Vagina (tissue), 2 donors: Measurements from ENCODE around the gene CNTN1. TPM values are rescaled to one million over a fixed set of nuclear protein-coding genes. Genes with fewer than 3 reads are reported as not detected.

Source experiments
- DNase-seq, 2 donors: peaks; one replicate each; pipeline ENCODE4 v3.0.0-alpha.2; 2017; ENCODE audit errors: extremely low spot score in 2 of 2
- H3K27ac ChIP-seq: fragments of 200-600 bp; sonication (generic); one replicate; pipeline ENCODE4 v1.5.1; 2019
- H3K27me3 ChIP-seq: fragments of 200-600 bp; sonication (generic); one replicate; pipeline ENCODE4 v1.5.1; 2019
- H3K36me3 ChIP-seq, 2 donors: fragments of 200-600 bp; sonication (generic); one replicate each; pipeline ENCODE4 v1.5.1; 2017 to 2019
- H3K4me1 ChIP-seq: fragments of 200-600 bp; sonication (generic); one replicate; pipeline ENCODE4 v1.5.1; 2019
- H3K4me3 ChIP-seq, 2 donors: fragments of 200-600 bp; sonication (generic); 1 replicate in 1 of 2; 2 replicates in 1 of 2; pipeline ENCODE4 v1.5.1; 2016 to 2019
- H3K9me3 ChIP-seq: fragments of 200-600 bp; sonication (generic); one replicate; pipeline ENCODE4 v1.5.1; 2019
- POLR2A ChIP-seq, 2 donors: fragments of 450-650 bp; IDR thresholded peaks; one replicate each; pipeline ENCODE4 v1.6.1; 2017; ENCODE audit warnings: antibody characterized with exemption in 2 of 2, mild to moderate bottlenecking in 2 of 2, moderate library complexity in 2 of 2
- POLR2AphosphoS5 ChIP-seq, 2 donors: sonication (generic); formaldehyde crosslinking; IDR thresholded peaks; one replicate each; pipeline ENCODE4 v1.9.0; 2017; ENCODE audit warnings: antibody characterized with exemption in 2 of 2, mild to moderate bottlenecking in 2 of 2, low read depth in 1 of 2; ENCODE audit not compliant: insufficient read depth in 1 of 2
- intact Hi-C: fragments of 100-400 bp; cut with DNase I; formaldehyde crosslinking; loops from one replicate; pipeline ENCODE4 v1.15.1; 2023
- total RNA-seq: library from RNA; depleted of rRNA; stranded (reverse); fragments of >200 nt; gene quantifications from one replicate; pipeline ENCODE4 v1.2.3, GENCODE V29; 2016
- TF ChIP-seq, protein P1 (sequence below), 3 experiments: fragments of 450-650 bp in 2 of 3; fragments of 200-600 bp in 1 of 3; sonication (generic) in 1 of 3; IDR thresholded peaks; one replicate each; pipeline ENCODE4 v1.5.1; 2017 to 2019; ENCODE audit warnings: antibody characterized with exemption in 3 of 3, mild to moderate bottlenecking in 2 of 3, moderate library complexity in 2 of 3

Gene CNTN1
- total RNA-seq, 1 donor from 2014 or later = 15.2 TPM

DNA sequence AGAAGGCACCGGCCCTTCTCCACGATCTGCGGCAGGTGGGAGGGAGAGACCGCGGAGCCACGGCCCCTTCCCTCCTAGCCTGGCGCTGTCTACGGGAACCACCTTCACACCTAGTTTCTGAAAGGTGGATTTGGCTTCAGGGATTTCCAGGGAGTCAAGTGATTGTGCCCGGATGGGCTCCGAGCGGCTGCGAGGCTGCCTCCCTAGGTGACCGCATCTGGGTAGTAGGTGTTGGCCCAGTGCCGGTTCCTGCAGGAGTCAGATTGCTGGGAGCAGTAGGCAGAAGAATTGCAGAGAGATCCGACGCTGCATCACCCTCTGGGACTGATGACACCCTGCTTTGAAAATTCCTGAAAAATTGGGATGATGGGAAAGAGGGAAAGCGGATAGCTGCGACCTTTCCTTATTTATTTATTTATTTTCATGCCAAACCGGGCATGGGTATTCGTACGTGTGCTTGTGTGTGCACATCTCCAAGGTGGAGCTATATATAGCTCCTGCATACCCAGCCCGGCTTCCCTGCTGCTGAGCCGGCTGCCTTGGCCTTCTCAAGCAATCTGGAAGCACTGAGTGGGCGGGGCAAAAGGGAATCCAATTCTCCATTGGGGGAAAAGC is 1.1 kb downstream of the CNTN1 start:
- Histone ChIP-seq H3K27ac (peak overlapping the region; percentile 15), H3K4me3 (peak overlapping the region; percentile 58 to 68), H3K27me3 (no peaks in the 10 kb centered on the region), H3K9me3 (no peaks in the 10 kb centered on the region), H3K36me3 (no peaks in the 10 kb centered on the region), H3K4me1 (no peaks in the 10 kb centered on the region)
- intact Hi-C loops = no loop called here
- TF ChIP-seq, protein P1, sequence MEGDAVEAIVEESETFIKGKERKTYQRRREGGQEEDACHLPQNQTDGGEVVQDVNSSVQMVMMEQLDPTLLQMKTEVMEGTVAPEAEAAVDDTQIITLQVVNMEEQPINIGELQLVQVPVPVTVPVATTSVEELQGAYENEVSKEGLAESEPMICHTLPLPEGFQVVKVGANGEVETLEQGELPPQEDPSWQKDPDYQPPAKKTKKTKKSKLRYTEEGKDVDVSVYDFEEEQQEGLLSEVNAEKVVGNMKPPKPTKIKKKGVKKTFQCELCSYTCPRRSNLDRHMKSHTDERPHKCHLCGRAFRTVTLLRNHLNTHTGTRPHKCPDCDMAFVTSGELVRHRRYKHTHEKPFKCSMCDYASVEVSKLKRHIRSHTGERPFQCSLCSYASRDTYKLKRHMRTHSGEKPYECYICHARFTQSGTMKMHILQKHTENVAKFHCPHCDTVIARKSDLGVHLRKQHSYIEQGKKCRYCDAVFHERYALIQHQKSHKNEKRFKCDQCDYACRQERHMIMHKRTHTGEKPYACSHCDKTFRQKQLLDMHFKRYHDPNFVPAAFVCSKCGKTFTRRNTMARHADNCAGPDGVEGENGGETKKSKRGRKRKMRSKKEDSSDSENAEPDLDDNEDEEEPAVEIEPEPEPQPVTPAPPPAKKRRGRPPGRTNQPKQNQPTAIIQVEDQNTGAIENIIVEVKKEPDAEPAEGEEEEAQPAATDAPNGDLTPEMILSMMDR (IDR thresholded peaks at IDR 0.05) = no peak
- no peak for TF ChIP-seq POLR2AphosphoS5 (IDR thresholded peaks at IDR 0.05; ENCODE audit: insufficient read depth in 1 of 2, low read depth in 1 of 2)
- TF ChIP-seq POLR2A (IDR thresholded peaks at IDR 0.05) = no peak
- no peak for DNase-seq

DNA sequence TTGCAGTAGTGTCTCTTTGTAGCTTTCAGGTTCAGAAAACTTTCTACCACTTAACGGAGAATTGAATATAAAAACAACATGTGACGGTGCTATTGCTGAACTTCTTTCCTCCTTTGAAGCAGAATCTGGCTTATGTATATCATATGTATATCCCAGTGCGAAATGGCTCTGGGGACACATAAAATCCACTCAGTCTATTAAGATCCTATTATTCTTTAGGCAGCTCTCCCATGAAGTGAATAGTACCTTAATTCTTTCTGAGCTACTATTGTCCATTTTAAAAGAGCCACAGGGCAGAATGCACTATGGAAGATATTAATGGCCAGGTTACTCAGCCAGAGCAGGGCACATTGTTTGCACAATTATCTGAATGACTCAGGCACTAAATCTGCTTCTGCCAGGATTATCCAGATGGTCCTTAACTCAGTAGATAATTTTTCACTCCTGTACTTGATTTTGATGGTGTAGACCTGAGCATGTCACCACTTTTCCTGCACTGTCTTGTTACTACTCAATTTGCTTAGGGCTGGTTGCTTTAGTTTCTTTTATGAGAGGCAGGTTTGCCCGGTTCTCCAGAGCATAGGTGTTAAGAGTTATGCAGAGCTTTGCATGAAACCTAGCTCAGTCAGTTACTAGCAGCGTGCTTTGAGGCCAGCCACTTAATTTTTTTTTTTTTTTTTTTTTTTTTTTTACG is 5.5 kb downstream of the CNTN1 start:
- TF ChIP-seq POLR2A (IDR thresholded peaks at IDR 0.05) (no peak), POLR2AphosphoS5 (IDR thresholded peaks at IDR 0.05; ENCODE audit: insufficient read depth in 1 of 2, low read depth in 1 of 2) (no peak)
- TF ChIP-seq, protein P1 (IDR thresholded peaks at IDR 0.05) = no peak
- Histone ChIP-seq H3K27me3 (no peaks in the 10 kb centered on the region), H3K4me3 (no peak overlapping the region), H3K27ac (no peak overlapping the region), H3K4me1 (no peaks in the 10 kb centered on the region), H3K36me3 (no peaks in the 10 kb centered on the region), H3K9me3 (no peaks in the 10 kb centered on the region)
- intact Hi-C loops = no loop called here
- DNase-seq = no peak

DNA sequence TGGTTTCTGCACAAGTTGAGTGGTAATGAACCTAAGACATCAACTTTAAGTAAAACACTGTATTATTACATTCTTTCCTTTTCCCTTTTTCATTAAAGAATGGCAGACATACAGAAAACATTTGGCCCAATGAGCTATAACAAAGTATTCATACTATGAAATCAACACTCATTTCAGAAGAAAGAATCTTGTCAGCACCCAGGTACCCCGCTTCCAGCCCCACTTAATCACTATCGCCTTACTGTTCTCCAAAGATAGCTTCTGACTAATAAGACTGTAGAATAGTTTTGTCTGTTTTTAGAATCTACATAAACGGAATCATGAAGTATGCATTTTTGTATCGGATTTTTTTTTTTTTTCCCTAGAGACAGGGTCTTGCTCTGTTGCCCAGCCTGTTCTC is 9.5 kb downstream of the CNTN1 start:
- H3K36me3 ChIP-seq = no peaks in the 10 kb centered on the region
- no peaks in the 10 kb centered on the region for H3K27me3 ChIP-seq
- no peak overlapping the region for H3K27ac ChIP-seq
- DNase-seq = no peak
- no peak overlapping the region for H3K4me3 ChIP-seq
- TF ChIP-seq, protein P1 (IDR thresholded peaks at IDR 0.05) = no peak
- TF ChIP-seq POLR2AphosphoS5 (IDR thresholded peaks at IDR 0.05; ENCODE audit: insufficient read depth in 1 of 2, low read depth in 1 of 2) = no peak
- TF ChIP-seq POLR2A (IDR thresholded peaks at IDR 0.05) = no peak
- no peaks in the 10 kb centered on the region for H3K9me3 ChIP-seq
- intact Hi-C loops = no loop called here
- H3K4me1 ChIP-seq = no peaks in the 10 kb centered on the region

DNA sequence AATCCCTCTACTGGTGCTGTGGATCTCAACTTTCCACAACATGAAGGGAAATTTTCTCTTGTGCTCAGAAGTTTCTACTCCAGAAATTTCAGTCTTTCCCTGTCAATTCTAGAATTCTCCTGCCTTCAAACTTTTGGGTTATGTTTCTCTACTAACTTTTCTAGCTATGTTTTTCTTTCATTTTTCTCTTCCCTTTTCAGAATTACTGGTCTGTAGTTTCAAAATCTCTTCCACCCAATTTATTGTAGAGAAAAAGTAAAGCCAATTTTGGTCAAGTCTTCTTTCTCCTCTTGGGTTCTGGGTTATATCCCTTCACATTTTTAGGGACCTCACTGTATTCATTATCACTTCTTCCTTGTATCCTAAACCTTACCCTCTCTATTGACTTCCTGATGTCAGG is 18.9 kb downstream of the CNTN1 start:
- H3K9me3 ChIP-seq = no peaks in the 10 kb centered on the region
- no peak for TF ChIP-seq POLR2A (IDR thresholded peaks at IDR 0.05)
- no peak for TF ChIP-seq POLR2AphosphoS5 (IDR thresholded peaks at IDR 0.05; ENCODE audit: insufficient read depth in 1 of 2, low read depth in 1 of 2)
- TF ChIP-seq, protein P1 (IDR thresholded peaks at IDR 0.05) = no peak
- no peaks in the 10 kb centered on the region for H3K4me1 ChIP-seq
- no peaks in the 10 kb centered on the region for H3K27me3 ChIP-seq
- DNase-seq = no peak
- intact Hi-C loops = no loop called here
- H3K4me3 ChIP-seq = no peak overlapping the region
- no peaks in the 10 kb centered on the region for H3K36me3 ChIP-seq
- H3K27ac ChIP-seq = no peak overlapping the region

DNA sequence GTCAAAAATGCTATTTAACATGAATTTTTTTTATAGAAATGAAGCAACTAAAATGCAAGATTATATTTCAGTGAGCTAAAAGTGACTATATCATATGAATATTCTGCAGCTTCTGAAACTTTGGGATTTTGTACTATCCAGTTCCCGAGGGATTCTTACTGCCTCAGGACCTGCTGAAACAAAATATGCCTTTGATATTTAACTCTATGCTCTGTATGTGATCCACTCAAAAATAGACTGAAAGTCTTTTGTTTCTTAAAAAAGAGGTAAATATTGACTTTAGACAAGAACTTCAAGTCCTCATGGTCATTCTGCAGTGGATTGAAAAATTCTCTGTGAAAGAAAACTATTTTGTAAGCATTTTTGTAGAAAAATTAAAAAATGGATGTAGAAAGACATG is 22.4 kb downstream of the CNTN1 start:
- no peaks in the 10 kb centered on the region for H3K27me3 ChIP-seq
- intact Hi-C loops = no loop called here
- no peaks in the 10 kb centered on the region for H3K4me1 ChIP-seq
- H3K36me3 ChIP-seq = no peaks in the 10 kb centered on the region
- TF ChIP-seq POLR2A (IDR thresholded peaks at IDR 0.05) (no peak), POLR2AphosphoS5 (IDR thresholded peaks at IDR 0.05; ENCODE audit: insufficient read depth in 1 of 2, low read depth in 1 of 2) (no peak)
- TF ChIP-seq, protein P1 (IDR thresholded peaks at IDR 0.05) = no peak
- H3K9me3 ChIP-seq = no peaks in the 10 kb centered on the region
- H3K27ac ChIP-seq = no peak overlapping the region
- no peak overlapping the region for H3K4me3 ChIP-seq
- no peak for DNase-seq
